HUES64 (cell line): ENCODE data around the gene NOB1.
A peak's percentile ranks its signal among the peaks of the same experiment; 100 is the strongest.
"Not testable (repeated sequence)": the region's sequence is repeated elsewhere in the genome, so short reads cannot be mapped to it uniquely, and the experiment has no call there.

Source experiments
- H3K27ac ChIP-seq: 2 replicates; pipeline ENCODE4 v1.7.0; 2013; ENCODE audit warnings: low read depth, low read length, inconsistent platforms
- H3K27me3 ChIP-seq: 2 replicates; pipeline ENCODE4 v1.6.1; 2013; ENCODE audit warnings: mild to moderate bottlenecking, low read length; ENCODE audit not compliant: insufficient read depth
- H3K36me3 ChIP-seq: 2 replicates; pipeline ENCODE4 v1.6.1; 2013; ENCODE audit warnings: mild to moderate bottlenecking, low read length; ENCODE audit not compliant: insufficient read depth
- H3K4me1 ChIP-seq: 2 replicates; pipeline ENCODE4 v1.6.1; 2013; ENCODE audit warnings: mild to moderate bottlenecking, low read length, moderate library complexity; ENCODE audit not compliant: insufficient read depth
- H3K4me3 ChIP-seq: 2 replicates; pipeline ENCODE4 v1.5.1; 2013; ENCODE audit warnings: mild to moderate bottlenecking, low read length, moderate library complexity
- H3K9ac ChIP-seq: 2 replicates; pipeline ENCODE4 v1.6.1; 2013; ENCODE audit warnings: mild to moderate bottlenecking, low read depth, low read length
- H3K9me3 ChIP-seq: 2 replicates; pipeline ENCODE4 v1.6.1; 2013; ENCODE audit warnings: low read depth, low read length; ENCODE audit not compliant: insufficient read depth
- WGBS: fragments of 150-250, 120-280 bp; methylation state at CpG from one replicate; pipeline ENCODE4 v1.1.7; 2013; ENCODE audit warnings: missing lambda C conversion rate; 5-methylcytosine and 5-hydroxymethylcytosine counted together

Gene NOB1

DNA sequence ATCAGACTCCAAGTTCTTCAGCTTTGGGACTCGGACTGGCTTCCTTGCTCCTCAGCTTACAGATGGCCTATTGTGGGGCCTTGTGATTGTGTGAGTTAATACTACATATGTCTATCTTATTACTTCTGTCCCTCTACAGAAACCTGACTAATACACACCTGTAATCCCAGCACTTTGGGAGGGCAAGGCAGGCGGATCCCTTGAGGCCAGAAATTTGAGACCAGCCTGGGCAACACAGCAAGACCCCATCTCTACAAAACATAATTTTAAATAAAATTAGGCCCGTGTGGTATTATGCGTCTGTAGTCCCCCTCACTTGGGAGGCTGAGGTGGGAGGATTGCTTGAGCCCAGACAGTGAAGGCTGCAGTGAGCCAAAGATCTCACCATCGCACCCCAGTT lies 23.4 kb downstream of the NOB1 start:
- not testable (repeated sequence) for H3K4me3 ChIP-seq, H3K27me3 ChIP-seq, H3K36me3 ChIP-seq, H3K9ac ChIP-seq, H3K9me3 ChIP-seq, H3K27ac ChIP-seq
- 98% methylated on average over 5 of the region's 5 CpGs for WGBS
- peaks cover 13% of the 10 kb centered on the region; the same call in 1 of the 2 replicates for H3K4me1 ChIP-seq

DNA sequence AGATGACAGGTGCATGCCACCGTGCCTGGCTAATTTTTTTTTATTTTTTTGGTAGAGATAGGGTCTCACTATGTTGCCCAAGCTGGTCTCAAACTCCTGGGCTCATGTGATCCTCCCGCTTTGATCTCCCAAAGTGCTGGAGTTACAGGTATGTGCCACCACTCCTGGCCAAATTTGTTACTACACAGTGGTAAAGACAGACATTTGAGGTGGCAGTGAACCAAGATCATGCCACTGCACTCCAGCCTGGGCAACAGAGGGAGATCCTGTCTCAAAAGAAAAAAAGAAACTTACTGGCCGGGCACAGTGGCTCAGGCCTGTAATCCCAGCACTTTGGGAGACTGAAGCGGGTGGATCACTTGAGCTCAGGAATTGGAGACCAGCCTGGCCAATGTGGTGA lies 25.7 kb downstream of the NOB1 start:
- H3K9ac ChIP-seq, H3K9me3 ChIP-seq, H3K27me3 ChIP-seq, H3K36me3 ChIP-seq, H3K27ac ChIP-seq, H3K4me3 ChIP-seq: not testable (repeated sequence)
- H3K4me1 ChIP-seq: peaks cover 22% of the 10 kb centered on the region
- WGBS: 94% methylated on average over 4 of the region's 4 CpGs

DNA sequence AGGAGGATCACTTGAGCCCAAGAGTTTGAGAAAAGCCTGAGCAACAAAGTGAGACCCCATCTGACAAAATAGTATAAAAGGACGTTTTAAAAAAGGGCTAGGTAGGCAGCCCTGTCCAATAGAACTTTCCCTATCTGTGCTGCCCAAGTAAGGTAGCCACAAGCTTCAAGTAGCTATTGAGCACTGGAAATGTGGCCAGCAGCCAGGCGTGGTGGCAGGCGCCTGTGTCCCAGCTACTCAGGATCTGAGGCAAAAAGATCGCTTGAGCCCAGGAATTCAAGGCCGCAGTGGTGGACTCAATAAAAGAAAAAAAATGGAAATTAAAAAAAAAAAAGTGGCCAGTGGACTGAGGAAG lies 26.8 kb downstream of the NOB1 start:
- Histone ChIP-seq H3K36me3 (no peaks in the 10 kb centered on the region), H3K27ac (peak overlapping the region; percentile 94; the same call in 1 of the 2 replicates), H3K9ac (no peak overlapping the region), H3K4me3 (no peak overlapping the region), H3K4me1 (peaks cover 22% of the 10 kb centered on the region), H3K27me3 (no peaks in the 10 kb centered on the region), H3K9me3 (no peaks in the 10 kb centered on the region)
- WGBS: 89% methylated on average over 5 of the region's 5 CpGs

DNA sequence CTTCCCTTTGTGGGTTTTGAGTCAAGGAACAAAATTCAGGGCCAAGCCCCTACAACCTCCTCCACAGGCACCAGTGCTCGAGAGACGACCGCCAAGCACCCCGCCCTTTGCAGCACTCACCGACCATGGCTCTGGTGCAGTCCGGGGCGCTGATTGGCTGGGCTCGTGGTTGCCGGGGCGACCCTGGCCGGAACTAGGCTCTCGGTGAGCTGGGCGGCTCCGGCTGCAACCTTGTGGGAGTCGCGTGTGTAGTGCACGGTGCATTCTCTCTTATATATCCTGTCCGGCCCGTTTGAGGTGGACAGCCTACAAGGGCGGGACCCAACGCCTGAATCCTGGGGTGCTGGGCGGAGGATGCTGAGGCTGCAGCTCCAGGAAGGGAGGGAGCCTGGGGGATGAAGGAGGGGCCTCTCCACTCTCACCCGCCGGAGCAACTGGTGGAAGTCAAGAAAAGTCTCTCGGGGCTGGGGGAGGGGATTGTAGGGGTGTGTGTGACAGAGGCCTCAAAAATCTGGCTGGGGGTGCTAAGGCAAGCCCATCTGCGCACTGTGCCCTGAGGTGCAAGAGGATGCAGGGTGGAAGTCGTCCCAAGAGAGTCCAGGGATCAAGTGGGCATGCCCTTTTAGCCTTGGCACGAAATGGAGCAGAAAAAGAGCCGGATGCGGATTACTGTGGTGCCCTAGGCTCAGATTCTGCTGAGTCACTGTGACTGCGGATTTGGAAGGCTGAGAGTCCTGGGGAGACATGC lies 28.2 kb downstream of the NOB1 start, which contains the start of gene NQO1:
Gene NQO1, minus strand, starts transcription at position 248 of the 748 bp plus-strand sequence. Its CDS starts 121 bp downstream, at position 127.
- peaks cover 22% of the 10 kb centered on the region for H3K4me1 ChIP-seq

GRCh38 chr16:69725480-69726312 lies 29.0 kb downstream of the NOB1 start:
- H3K9ac ChIP-seq: peak overlapping the region; percentile 91
- no peaks in the 10 kb centered on the region for H3K27me3 ChIP-seq
- WGBS: 74% methylated on average over 32 of the region's 32 CpGs
- peak overlapping the region; percentile 94 for H3K27ac ChIP-seq
- peak overlapping the region; percentile 77 for H3K4me3 ChIP-seq
- H3K9me3 ChIP-seq: no peaks in the 10 kb centered on the region
- peaks cover 22% of the 10 kb centered on the region for H3K4me1 ChIP-seq
- H3K36me3 ChIP-seq: no peaks in the 10 kb centered on the region

More for the DNA sequence above, 28.2 kb downstream of the NOB1 start, which contains the start of gene NQO1:
- WGBS: 2% methylated on average over 31 of the region's 31 CpGs
- peak within 1 kb of the TSS; percentile 77 for H3K4me3 ChIP-seq
- peak within 1 kb of the TSS; percentile 91 for H3K9ac ChIP-seq
- no peaks in the 10 kb centered on the region for H3K27me3 ChIP-seq
- no peaks in the 10 kb centered on the region for H3K36me3 ChIP-seq
- no peaks in the 10 kb centered on the region for H3K9me3 ChIP-seq
- H3K27ac ChIP-seq: peak within 1 kb of the TSS; percentile 94

DNA sequence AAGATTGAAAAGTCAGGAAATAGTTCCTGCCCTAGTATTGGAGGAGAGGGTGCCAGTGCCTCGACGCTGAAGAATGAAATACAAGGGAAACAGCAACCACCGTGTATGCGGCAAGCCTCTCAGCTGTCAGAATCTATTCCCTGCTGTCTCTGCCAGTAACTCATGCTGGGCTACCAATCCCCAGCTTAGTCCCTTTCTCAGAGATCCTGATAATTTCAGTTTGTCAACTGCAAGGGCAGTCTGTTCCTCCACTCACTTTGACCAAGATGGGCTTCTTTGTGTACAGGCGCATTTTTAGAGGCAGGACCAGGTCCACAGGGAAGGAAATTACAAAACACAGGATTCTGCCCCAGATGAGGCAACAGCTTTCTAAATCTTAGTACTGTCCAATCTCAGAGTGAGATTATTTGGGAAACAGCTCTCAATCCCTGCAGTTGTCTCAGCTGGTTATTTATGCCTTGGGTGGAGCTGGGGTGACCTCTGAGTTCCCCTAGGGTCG lies 29.7 kb downstream of the NOB1 start:
- peak overlapping the region; percentile 31; the same call in 1 of the 2 replicates for H3K27ac ChIP-seq
- no peaks in the 10 kb centered on the region for H3K36me3 ChIP-seq
- H3K9ac ChIP-seq: no peak overlapping the region
- 64% methylated on average over 6 of the region's 6 CpGs for WGBS
- no peaks in the 10 kb centered on the region for H3K27me3 ChIP-seq
- no peaks in the 10 kb centered on the region for H3K9me3 ChIP-seq
- peak overlapping the region; percentile 77; the same call in 1 of the 2 replicates for H3K4me3 ChIP-seq
- peaks cover 22% of the 10 kb centered on the region for H3K4me1 ChIP-seq

- Histone ChIP-seq H3K9ac (no peak overlapping the region), H3K27me3 (no peaks in the 10 kb centered on the region), H3K4me3 (no peak overlapping the region), H3K27ac (no peak overlapping the region), H3K9me3 (no peaks in the 10 kb centered on the region), H3K36me3 (no peaks in the 10 kb centered on the region), H3K4me1 (peaks cover 22% of the 10 kb centered on the region)
- 94% methylated on average over 2 of the region's 2 CpGs for WGBS
Measured at GRCh38 chr16:69724414-69724873, 30.3 kb downstream of the NOB1 start.

DNA sequence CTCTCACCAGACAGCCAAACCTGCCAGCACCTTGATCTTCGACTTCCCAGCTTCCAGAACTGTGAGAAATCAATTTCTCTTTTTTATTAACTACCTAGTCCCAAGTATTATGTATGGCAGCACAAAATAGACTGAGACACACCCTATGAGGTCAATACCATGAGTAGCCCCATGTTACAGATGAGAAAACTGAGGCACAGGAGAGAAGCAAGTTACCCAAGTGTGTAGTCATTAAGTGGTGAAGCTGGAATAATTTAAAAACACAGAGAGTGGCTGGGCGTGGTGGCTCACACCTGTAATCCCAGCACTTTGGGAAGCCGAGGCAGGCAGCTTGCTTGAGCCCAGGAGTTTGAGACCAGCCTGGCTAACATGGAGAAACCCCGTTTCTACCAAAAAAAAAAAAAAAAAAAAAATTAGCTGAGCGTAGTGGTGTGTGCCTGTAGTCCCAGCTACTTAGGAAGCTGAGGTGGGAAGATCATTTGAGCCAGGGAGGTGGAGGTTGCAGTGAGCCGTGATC lies 33.2 kb downstream of the NOB1 start:
- H3K27ac ChIP-seq: no peak overlapping the region
- WGBS: 87% methylated on average over 5 of the region's 6 CpGs

DNA sequence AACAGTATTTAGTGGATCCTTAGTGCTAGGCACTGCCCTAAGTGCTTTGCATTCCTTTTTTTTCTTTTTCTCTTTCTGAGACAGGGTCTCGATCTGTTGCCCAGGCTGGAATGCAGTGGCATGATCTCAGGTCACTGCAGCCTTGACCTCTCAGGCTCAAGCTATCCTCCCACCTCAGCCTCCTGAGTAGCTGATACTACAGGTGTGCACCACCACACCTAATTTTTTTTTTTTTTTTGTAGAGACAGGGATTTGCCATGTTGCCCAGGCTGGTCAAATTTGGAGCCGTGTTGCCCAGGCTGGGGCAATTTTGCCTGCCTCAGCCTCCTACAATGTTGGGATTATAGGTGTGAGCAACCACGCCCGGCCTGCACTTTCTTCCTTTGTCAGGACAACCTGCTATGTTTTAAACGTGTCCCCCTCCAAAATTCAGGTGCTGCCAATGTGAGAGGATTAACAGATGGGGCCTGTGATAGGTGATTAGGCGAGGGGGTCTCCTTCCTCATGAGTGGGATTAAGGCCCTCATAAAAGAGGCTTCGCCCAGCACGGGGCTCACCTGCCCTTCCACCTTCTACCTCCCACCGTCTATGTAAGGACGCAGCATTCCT lies 33.8 kb downstream of the NOB1 start:
- Histone ChIP-seq H3K9me3 (no peaks in the 10 kb centered on the region), H3K4me3 (no peak overlapping the region), H3K27me3 (no peaks in the 10 kb centered on the region), H3K36me3 (peaks cover 19% of the 10 kb centered on the region), H3K9ac (no peak overlapping the region), H3K4me1 (peaks cover 6% of the 10 kb centered on the region), H3K27ac (no peak overlapping the region)
- 95% methylated on average over 10 of the region's 10 CpGs for WGBS

More for the DNA sequence above, 33.2 kb downstream of the NOB1 start:
- Histone ChIP-seq H3K36me3 (peaks cover 18% of the 10 kb centered on the region), H3K27me3 (no peaks in the 10 kb centered on the region), H3K9ac (no peak overlapping the region), H3K9me3 (no peaks in the 10 kb centered on the region), H3K4me1 (peaks cover 9% of the 10 kb centered on the region), H3K4me3 (no peak overlapping the region)

- Histone ChIP-seq H3K9me3 (no peaks in the 10 kb centered on the region), H3K27ac (no peak overlapping the region), H3K9ac (no peak overlapping the region), H3K4me1 (no peaks in the 10 kb centered on the region), H3K27me3 (no peaks in the 10 kb centered on the region), H3K36me3 (peaks cover 28% of the 10 kb centered on the region), H3K4me3 (no peak overlapping the region)
- 95% methylated on average over 9 of the region's 10 CpGs for WGBS
Measured at GRCh38 chr16:69718111-69718764, 36.5 kb downstream of the NOB1 start.
